HepG2 (cell line): ENCODE measurements around the gene GPS2. TPM values are rescaled to one million over a fixed set of nuclear protein-coding genes. Genes with fewer than 3 reads are reported as not detected.

Experiments used
- BRD4 ChIP-seq: sonication (generic); formaldehyde crosslinking; IDR thresholded peaks from 2 replicates; pipeline ENCODE4 v1.4.0; 2020; ENCODE audit warnings: missing genetic modification reagents
- CBX1 ChIP-seq: IDR thresholded peaks from one replicate; pipeline ENCODE4 v1.6.1; 2016; ENCODE audit warnings: antibody characterized with exemption, low read depth
- CEBPZ ChIP-seq: IDR thresholded peaks from 2 replicates; pipeline ENCODE4 v1.6.1; 2012; ENCODE audit warnings: low read length, improper control_type of control experiment
- HOXD1 ChIP-seq: sonication (generic); formaldehyde crosslinking; IDR thresholded peaks from 2 replicates; pipeline ENCODE4 v1.5.0; 2020; ENCODE audit warnings: missing genetic modification reagents
- IRF1 ChIP-seq: sonication (generic); formaldehyde crosslinking; IDR thresholded peaks from 2 replicates; pipeline ENCODE4 v1.4.0; 2020; ENCODE audit warnings: low read depth, mild to moderate bottlenecking, missing genetic modification reagents
- KMT2B ChIP-seq: IDR thresholded peaks from 2 replicates; pipeline ENCODE4 v1.6.1; 2016; ENCODE audit warnings: missing genetic modification reagents, missing compliant biosample characterization
- LBX2 ChIP-seq: sonication (generic); formaldehyde crosslinking; IDR thresholded peaks from 2 replicates; pipeline ENCODE4 v1.5.0; 2020; ENCODE audit warnings: missing genetic modification reagents, mild to moderate bottlenecking, borderline replicate concordance
- MAFF ChIP-seq: IDR thresholded peaks from 2 replicates; pipeline ENCODE4 v1.6.1; 2011; ENCODE audit warnings: low read depth, low read length, improper control_type of control experiment
- MBNL3 ChIP-seq: fragments of 250-450 bp; sonication (Bioruptor Pico); conservative IDR thresholded peaks from 2 replicates; pipeline ENCODE4 v1.8.0; 2022; ENCODE audit warnings: mild to moderate bottlenecking, inconsistent platforms
- MIER3 ChIP-seq: IDR thresholded peaks from 2 replicates; pipeline ENCODE4 v1.6.1; 2016; ENCODE audit warnings: missing compliant biosample characterization, borderline replicate concordance
- REPIN1 ChIP-seq: sonication (generic); formaldehyde crosslinking; IDR thresholded peaks from 2 replicates; pipeline ENCODE4 v1.8.0; 2022; ENCODE audit warnings: missing genetic modification reagents, low read depth, mild to moderate bottlenecking, borderline replicate concordance
- RORA ChIP-seq: sonication (generic); formaldehyde crosslinking; IDR thresholded peaks from 2 replicates; pipeline ENCODE4 v1.5.0; 2020; ENCODE audit warnings: mild to moderate bottlenecking, missing genetic modification reagents, moderate library complexity
- SIN3A ChIP-seq: IDR thresholded peaks from 2 replicates; pipeline ENCODE4 v1.6.1; 2011; ENCODE audit warnings: low read depth, mild to moderate bottlenecking, control low read depth, low read length, borderline replicate concordance
- SMAD9 ChIP-seq: sonication (generic); formaldehyde crosslinking; IDR thresholded peaks from 2 replicates; pipeline ENCODE4 v1.5.1; 2020; ENCODE audit warnings: mild to moderate bottlenecking, missing genetic modification reagents
- STAT5B ChIP-seq: sonication (generic); formaldehyde crosslinking; IDR thresholded peaks from 2 replicates; pipeline ENCODE4 v1.4.0; 2020; ENCODE audit warnings: missing genetic modification reagents
- TEAD3 ChIP-seq: optimal IDR thresholded peaks from 2 replicates; pipeline ENCODE3; 2016; ENCODE audit warnings: borderline replicate concordance
- TOE1 ChIP-seq: sonication (generic); formaldehyde crosslinking; IDR thresholded peaks from 2 replicates; pipeline ENCODE4 v1.4.0; 2020; ENCODE audit warnings: mild to moderate bottlenecking, missing genetic modification reagents
- ZMYM2 ChIP-seq: sonication (generic); formaldehyde crosslinking; IDR thresholded peaks from 2 replicates; pipeline ENCODE4 v1.8.0; 2022; ENCODE audit warnings: mild to moderate bottlenecking, missing genetic modification reagents
- ZNF234 ChIP-seq: sonication (generic); formaldehyde crosslinking; conservative IDR thresholded peaks from 2 replicates; pipeline ENCODE4 v1.5.1; 2020; ENCODE audit warnings: mild to moderate bottlenecking, missing genetic modification reagents
- ZNF317 ChIP-seq: sonication (generic); formaldehyde crosslinking; IDR thresholded peaks from 2 replicates; pipeline ENCODE4 v1.5.0; 2020; ENCODE audit warnings: mild to moderate bottlenecking, missing genetic modification reagents
- ZNF510 ChIP-seq: sonication (generic); formaldehyde crosslinking; IDR thresholded peaks from 2 replicates; pipeline ENCODE4 v1.4.0; 2020; ENCODE audit warnings: low read depth, mild to moderate bottlenecking, missing genetic modification reagents
- ZNF550 ChIP-seq: sonication (generic); formaldehyde crosslinking; IDR thresholded peaks from 2 replicates; pipeline ENCODE4 v1.4.0; 2020; ENCODE audit warnings: mild to moderate bottlenecking, missing genetic modification reagents, borderline replicate concordance
- ZNF597 ChIP-seq: sonication (generic); formaldehyde crosslinking; IDR thresholded peaks from 2 replicates; pipeline ENCODE4 v1.5.0; 2020; ENCODE audit warnings: missing genetic modification reagents
- ZNF639 ChIP-seq: conservative IDR thresholded peaks from 2 replicates; pipeline ENCODE4 v1.6.1; 2018; ENCODE audit warnings: missing genetic modification reagents
- ZNF660 ChIP-seq: sonication (generic); formaldehyde crosslinking; IDR thresholded peaks from 2 replicates; pipeline ENCODE4 v1.5.1; 2020; ENCODE audit warnings: mild to moderate bottlenecking, low read depth, missing genetic modification reagents, borderline replicate concordance
- polyA plus RNA-seq, 8 experiments: library from polyadenylated mRNA; depleted of rRNA in 3 of 8; stranded (reverse) in 7 of 8; unstranded in 1 of 8; fragments of >200 nt; fragmentation: Illumina TruSeq in 4 of 8; extraction: Trizol in 4 of 8; gene quantifications; 2 replicates each; pipeline versions ENCODE4 v1.2.1 to v1.2.3, GENCODE V29; 2011 to 2016; ENCODE audit warnings: low read depth in 4 of 8, missing spikeins in 1 of 8, mixed read lengths in 1 of 8; ENCODE audit not compliant: insufficient read depth in 1 of 8
- total RNA-seq, 5 experiments: library from RNA; depleted of rRNA; stranded (reverse); fragments of >200 nt; fragmentation: Illumina TruSeq; extraction: Trizol; gene quantifications; 2 replicates each; pipeline ENCODE4 v1.2.3, GENCODE V29; 2016; ENCODE audit warnings: low read depth in 1 of 5

GPS2 gene
- total and polyA plus RNA-seq, 2 of the 13 experiments (the other 11 are each of a cell fraction or from before 2014, with no cell fraction given): 58.0 to 59.4 TPM

- TF ChIP-seq TEAD3 (peak; percentile 86), ZNF234 (no peak), TOE1 (CRISPR knock-in tag) (no peak), STAT5B (CRISPR knock-in tag) (no peak), REPIN1 (CRISPR knock-in tag) (no peak; the same call in 1 of the 2 replicates), MIER3 (CRISPR knock-in tag) (no peak), MAFF (no peak), IRF1 (no peak), CEBPZ (no peak), ZNF660 (no peak), BRD4 (no peak; the same call in 1 of the 2 replicates), ZNF317 (no peak), ZNF597 (CRISPR knock-in tag) (no peak), SMAD9 (no peak), ZMYM2 (CRISPR knock-in tag) (no peak), HOXD1 (peak; percentile 52; the same call in 1 of the 2 replicates), LBX2 (CRISPR knock-in tag) (no peak), CBX1 (no peak), ZNF639 (peak; percentile 93), ZNF550 (CRISPR knock-in tag) (no peak), RORA (CRISPR knock-in tag) (no peak), KMT2B (CRISPR knock-in tag) (peak; percentile 44; the same call in 1 of the 2 replicates), SIN3A (peak; percentile 68; the same call in 1 of the 2 replicates), MBNL3 (CRISPR knock-in tag) (no peak), ZNF510 (no peak)
Measured at GRCh38 chr17:7329374-7329996, 14.3 kb upstream of the GPS2 start (continued).
